ENCODE data around the gene SRXN1.

The SRXN1 gene

GRCh38 chr20:692044-692443, 39.0 kb upstream of the SRXN1 start:
- TF ChIP-seq, protein P1, sequence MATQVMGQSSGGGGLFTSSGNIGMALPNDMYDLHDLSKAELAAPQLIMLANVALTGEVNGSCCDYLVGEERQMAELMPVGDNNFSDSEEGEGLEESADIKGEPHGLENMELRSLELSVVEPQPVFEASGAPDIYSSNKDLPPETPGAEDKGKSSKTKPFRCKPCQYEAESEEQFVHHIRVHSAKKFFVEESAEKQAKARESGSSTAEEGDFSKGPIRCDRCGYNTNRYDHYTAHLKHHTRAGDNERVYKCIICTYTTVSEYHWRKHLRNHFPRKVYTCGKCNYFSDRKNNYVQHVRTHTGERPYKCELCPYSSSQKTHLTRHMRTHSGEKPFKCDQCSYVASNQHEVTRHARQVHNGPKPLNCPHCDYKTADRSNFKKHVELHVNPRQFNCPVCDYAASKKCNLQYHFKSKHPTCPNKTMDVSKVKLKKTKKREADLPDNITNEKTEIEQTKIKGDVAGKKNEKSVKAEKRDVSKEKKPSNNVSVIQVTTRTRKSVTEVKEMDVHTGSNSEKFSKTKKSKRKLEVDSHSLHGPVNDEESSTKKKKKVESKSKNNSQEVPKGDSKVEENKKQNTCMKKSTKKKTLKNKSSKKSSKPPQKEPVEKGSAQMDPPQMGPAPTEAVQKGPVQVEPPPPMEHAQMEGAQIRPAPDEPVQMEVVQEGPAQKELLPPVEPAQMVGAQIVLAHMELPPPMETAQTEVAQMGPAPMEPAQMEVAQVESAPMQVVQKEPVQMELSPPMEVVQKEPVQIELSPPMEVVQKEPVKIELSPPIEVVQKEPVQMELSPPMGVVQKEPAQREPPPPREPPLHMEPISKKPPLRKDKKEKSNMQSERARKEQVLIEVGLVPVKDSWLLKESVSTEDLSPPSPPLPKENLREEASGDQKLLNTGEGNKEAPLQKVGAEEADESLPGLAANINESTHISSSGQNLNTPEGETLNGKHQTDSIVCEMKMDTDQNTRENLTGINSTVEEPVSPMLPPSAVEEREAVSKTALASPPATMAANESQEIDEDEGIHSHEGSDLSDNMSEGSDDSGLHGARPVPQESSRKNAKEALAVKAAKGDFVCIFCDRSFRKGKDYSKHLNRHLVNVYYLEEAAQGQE (IDR thresholded peaks at IDR 0.05; ENCODE audit: insufficient read depth in 1 of 2, low read depth in 2 of 2, low read length in 2 of 2) = no peak
- no peak for TF ChIP-seq POLR2AphosphoS5 (IDR thresholded peaks at IDR 0.05; ENCODE audit: low read depth, low read length)
- TF ChIP-seq TAF1 (IDR thresholded peaks at IDR 0.05; ENCODE audit: borderline replicate concordance, insufficient read depth, low read length) = no peak
- TF ChIP-seq FOXP2 (optimal IDR thresholded peaks at IDR 0.05; ENCODE audit: borderline replicate concordance, extremely low read depth, extremely low read length, insufficient read depth) = no peak
- TF ChIP-seq SIN3A (IDR thresholded peaks at IDR 0.05; ENCODE audit: borderline replicate concordance, insufficient read depth, low read length) = no peak

- TF ChIP-seq POLR2AphosphoS5 (IDR thresholded peaks at IDR 0.05; ENCODE audit: low read depth, low read length) = no peak
- TF ChIP-seq TAF1 (IDR thresholded peaks at IDR 0.05; ENCODE audit: borderline replicate concordance, insufficient read depth, low read length) = no peak
- TF ChIP-seq, protein P1 (IDR thresholded peaks at IDR 0.05; ENCODE audit: insufficient read depth in 1 of 2, low read depth in 2 of 2, low read length in 2 of 2) = no peak
- TF ChIP-seq FOXP2 (optimal IDR thresholded peaks at IDR 0.05; ENCODE audit: borderline replicate concordance, extremely low read depth, extremely low read length, insufficient read depth) = no peak
- TF ChIP-seq SIN3A (IDR thresholded peaks at IDR 0.05; ENCODE audit: borderline replicate concordance, insufficient read depth, low read length) = no peak
Measured at GRCh38 chr20:689947-690346, 36.9 kb upstream of the SRXN1 start.

- TF ChIP-seq TAF1 (IDR thresholded peaks at IDR 0.05; ENCODE audit: borderline replicate concordance, insufficient read depth, low read length) = no peak
Measured at GRCh38 chr20:689348-689747, 36.3 kb upstream of the SRXN1 start.

DNA sequence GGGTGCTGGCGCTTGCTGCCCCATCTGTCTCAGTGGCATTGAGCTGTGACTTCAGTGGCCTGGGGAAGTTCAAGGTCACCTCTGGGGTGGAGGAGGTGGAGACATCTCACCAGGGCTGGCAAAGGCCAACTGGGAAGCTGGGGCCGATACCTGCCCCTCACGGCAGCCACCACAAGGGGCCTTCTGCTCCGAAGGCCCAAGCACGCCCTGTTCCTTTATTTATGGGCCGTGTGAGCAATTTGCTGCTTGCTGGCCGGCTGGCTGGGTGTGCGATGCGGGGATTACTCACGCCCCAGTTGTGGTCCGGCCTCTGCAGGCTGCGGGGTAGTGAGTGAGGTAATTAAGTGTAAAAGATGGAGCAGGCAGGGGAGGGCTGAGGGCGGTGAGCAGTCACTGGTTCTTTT, 35.8 kb upstream of the SRXN1 start:
- TF ChIP-seq, protein P1 (IDR thresholded peaks at IDR 0.05; ENCODE audit: insufficient read depth in 1 of 2, low read depth in 2 of 2, low read length in 2 of 2) = no peak

- TF ChIP-seq, protein P1 (IDR thresholded peaks at IDR 0.05; ENCODE audit: insufficient read depth in 1 of 2, low read depth in 2 of 2, low read length in 2 of 2) = no peak
- no peak for TF ChIP-seq TAF1 (IDR thresholded peaks at IDR 0.05; ENCODE audit: borderline replicate concordance, insufficient read depth, low read length)
- TF ChIP-seq FOXP2 (optimal IDR thresholded peaks at IDR 0.05; ENCODE audit: borderline replicate concordance, extremely low read depth, extremely low read length, insufficient read depth) = no peak
Measured at GRCh38 chr20:687468-688203, 34.6 kb upstream of the SRXN1 start.
